PC-3 (cell line): ENCODE results near the gene DYSF.

ENCODE experiments used
- EZH2 ChIP-seq: fragments of 300-600 bp; sonication (generic); IDR thresholded peaks from one replicate; pipeline ENCODE4 v1.6.1; 2017; ENCODE audit warnings: antibody characterized with exemption, mild to moderate bottlenecking, low read length; ENCODE audit not compliant: unreplicated experiment
- EZH2phosphoT487 ChIP-seq: fragments of 300-600 bp; sonication (generic); IDR thresholded peaks from 2 replicates; pipeline ENCODE4 v1.6.1; 2018; ENCODE audit warnings: mild to moderate bottlenecking, antibody characterized with exemption, low read length, borderline replicate concordance
- TF ChIP-seq, protein P1 (sequence below): fragments of 300-600 bp; sonication (generic); conservative IDR thresholded peaks from 2 replicates; pipeline ENCODE4 v1.5.1; 2017; ENCODE audit warnings: antibody characterized with exemption, low read depth, mild to moderate bottlenecking, low read length

DNA sequence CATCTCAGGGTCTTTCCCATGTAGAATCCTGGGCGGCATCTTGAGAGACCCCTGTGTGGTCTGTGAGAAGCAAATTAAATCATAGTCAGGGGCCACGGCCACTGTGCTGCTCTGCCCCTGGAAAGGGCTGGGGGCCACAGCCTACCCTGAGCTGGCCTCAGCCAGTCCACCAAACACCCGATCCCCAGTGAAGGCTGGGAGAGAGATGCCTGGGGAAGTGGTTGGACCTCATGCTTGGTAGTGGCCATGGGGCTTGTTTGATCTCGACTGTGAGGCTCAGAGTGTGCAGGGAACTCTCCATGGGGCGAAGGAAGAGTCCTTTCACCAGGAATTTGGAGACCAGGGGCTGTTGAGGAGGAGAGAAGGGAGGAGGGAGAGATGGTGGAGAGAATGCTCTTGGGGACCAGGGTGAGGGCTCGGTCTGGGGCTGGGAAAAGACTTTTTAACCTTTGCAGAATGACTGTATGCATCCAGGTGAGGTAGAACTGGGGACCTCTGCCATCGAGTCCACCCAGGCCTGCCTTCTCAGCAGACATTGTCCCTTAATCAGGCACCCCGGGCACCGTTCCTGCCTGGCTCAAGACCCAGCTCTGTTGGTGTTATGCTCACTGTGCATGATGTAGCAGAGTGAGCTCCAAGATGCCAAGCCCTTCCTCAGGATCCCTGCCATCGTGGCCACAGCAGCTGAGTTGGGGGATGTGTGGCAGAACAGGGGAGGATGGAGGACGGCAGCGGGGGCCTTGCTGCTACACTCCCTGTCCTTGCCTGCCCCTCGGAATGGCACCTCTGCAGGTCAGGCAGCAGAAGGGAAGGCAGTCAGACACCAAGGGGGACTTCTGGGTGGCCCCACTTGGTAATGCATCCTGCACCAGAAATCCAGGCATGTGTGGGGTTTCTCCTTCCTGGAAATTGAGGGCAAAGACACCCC lies 249.9 kb downstream of the DYSF start:
- TF ChIP-seq, protein P1, sequence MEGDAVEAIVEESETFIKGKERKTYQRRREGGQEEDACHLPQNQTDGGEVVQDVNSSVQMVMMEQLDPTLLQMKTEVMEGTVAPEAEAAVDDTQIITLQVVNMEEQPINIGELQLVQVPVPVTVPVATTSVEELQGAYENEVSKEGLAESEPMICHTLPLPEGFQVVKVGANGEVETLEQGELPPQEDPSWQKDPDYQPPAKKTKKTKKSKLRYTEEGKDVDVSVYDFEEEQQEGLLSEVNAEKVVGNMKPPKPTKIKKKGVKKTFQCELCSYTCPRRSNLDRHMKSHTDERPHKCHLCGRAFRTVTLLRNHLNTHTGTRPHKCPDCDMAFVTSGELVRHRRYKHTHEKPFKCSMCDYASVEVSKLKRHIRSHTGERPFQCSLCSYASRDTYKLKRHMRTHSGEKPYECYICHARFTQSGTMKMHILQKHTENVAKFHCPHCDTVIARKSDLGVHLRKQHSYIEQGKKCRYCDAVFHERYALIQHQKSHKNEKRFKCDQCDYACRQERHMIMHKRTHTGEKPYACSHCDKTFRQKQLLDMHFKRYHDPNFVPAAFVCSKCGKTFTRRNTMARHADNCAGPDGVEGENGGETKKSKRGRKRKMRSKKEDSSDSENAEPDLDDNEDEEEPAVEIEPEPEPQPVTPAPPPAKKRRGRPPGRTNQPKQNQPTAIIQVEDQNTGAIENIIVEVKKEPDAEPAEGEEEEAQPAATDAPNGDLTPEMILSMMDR: no peak
- TF ChIP-seq EZH2 (no peak), EZH2phosphoT487 (no peak)
